K562 (cell line): Measurements from ENCODE around the gene OR51V1. TPM values are rescaled to one million over a fixed set of nuclear protein-coding genes. Genes with fewer than 3 reads are reported as not detected.

ENCODE experiments used
- FOXA1 ChIP-seq: fragments of 450-650 bp; IDR thresholded peaks from 2 replicates; pipeline ENCODE4 v1.6.1; 2016; ENCODE audit warnings: mild to moderate bottlenecking, borderline replicate concordance
- HEY1 ChIP-seq: fragments of 250-450 bp; sonication (Bioruptor Pico); IDR thresholded peaks from 2 replicates; pipeline ENCODE4 v1.5.0; 2020; ENCODE audit warnings: mild to moderate bottlenecking, moderate library complexity, borderline replicate concordance
- KLF13 ChIP-seq: fragments of 450-650 bp; IDR thresholded peaks from 2 replicates; pipeline ENCODE4 v1.6.1; 2016; ENCODE audit warnings: missing genetic modification characterization, low read depth, mild to moderate bottlenecking, missing compliant biosample characterization, moderate library complexity, borderline replicate concordance
- RFX5 ChIP-seq: IDR thresholded peaks from 2 replicates; pipeline ENCODE4 v1.6.1; 2011; ENCODE audit warnings: low read depth, mild to moderate bottlenecking, improper control_type of control experiment, low read length
- STAG1 ChIP-seq: sonication (generic); formaldehyde crosslinking; IDR thresholded peaks from 2 replicates; pipeline ENCODE4 v1.5.0; 2020; ENCODE audit warnings: missing genetic modification reagents, borderline replicate concordance
- UBTF ChIP-seq, 2 experiments: IDR thresholded peaks; 2 replicates each; pipeline ENCODE4 v1.6.1; 2012; ENCODE audit warnings: improper control_type of control experiment in 2 of 2, low read depth in 2 of 2, low read length in 2 of 2, borderline replicate concordance in 1 of 2
- ZNF140 ChIP-seq: fragments of 250-450 bp; sonication (Bioruptor Pico); IDR thresholded peaks from 2 replicates; pipeline ENCODE4 v1.8.0; 2021; ENCODE audit warnings: moderate library complexity, mild to moderate bottlenecking, inconsistent platforms
- ZNF277 ChIP-seq: fragments of 250-450 bp; sonication (Bioruptor Pico); IDR thresholded peaks from 2 replicates; pipeline ENCODE4 v1.8.0; 2022; ENCODE audit warnings: inconsistent platforms, mild to moderate bottlenecking, moderate library complexity, borderline replicate concordance
- ZNF512 ChIP-seq: IDR thresholded peaks from 2 replicates; pipeline ENCODE4 v1.6.1; 2016; ENCODE audit warnings: missing genetic modification characterization, missing compliant biosample characterization
- ZNF589 ChIP-seq: fragments of 200-800 bp; sonication (Bioruptor generic); IDR thresholded peaks from 2 replicates; pipeline ENCODE4 v1.6.1; 2016; ENCODE audit warnings: low read depth, missing genetic modification characterization, missing compliant biosample characterization
- polyA plus RNA-seq, 8 experiments: library from polyadenylated mRNA; depleted of rRNA in 4 of 8; stranded (reverse) in 5 of 8; unstranded in 3 of 8; fragments of >200 nt; fragmentation: Nextera tagmentation in 2 of 8; fragmentation: Illumina TruSeq in 1 of 8; extraction: Ambion mirVana in 2 of 8; extraction: Trizol in 1 of 8; gene quantifications; 2 replicates each; pipeline versions ENCODE4 v1.2.1 to v1.2.3, GENCODE V29; 2011 to 2014; ENCODE audit warnings: inconsistent platforms in 1 of 8, missing spikeins in 1 of 8
- total RNA-seq, 7 experiments: library from RNA; depleted of rRNA in 6 of 7; stranded (reverse); fragments of >200 nt in 6 of 7; fragmentation: Illumina TruSeq in 2 of 7; extraction: Trizol in 2 of 7; gene quantifications; 2 replicates each; pipeline versions ENCODE4 v1.2.1 to v1.2.3, GENCODE V29; 2011 to 2021; ENCODE audit warnings: low replicate concordance in 1 of 7
- TF ChIP-seq, protein P1 (sequence below): fragments of 200-600 bp; sonication (generic); IDR thresholded peaks from one replicate; pipeline ENCODE4 v1.6.1; 2012; ENCODE audit warnings: mild to moderate bottlenecking, low read depth, low read length, inconsistent platforms

OR51V1 gene
- total and polyA plus RNA-seq, 9 of the 15 experiments (the other 6 are each of a cell fraction or from before 2014, with no cell fraction given), result not detected

GRCh38 chr11:5159806-5160205 lies 40.7 kb downstream of the OR51V1 start (continued):
- no peak for TF ChIP-seq UBTF (IDR thresholded peaks at IDR 0.05; ENCODE audit: borderline replicate concordance in 1 of 2, low read depth in 2 of 2, low read length in 2 of 2)
- peak; percentile 70; the same call in 1 of the 2 replicates for TF ChIP-seq ZNF512 (tag)
- no peak for TF ChIP-seq STAG1 (CRISPR knock-in tag)
- TF ChIP-seq ZNF277, result no peak
- no peak for TF ChIP-seq HEY1 (CRISPR knock-in tag)
- no peak for TF ChIP-seq KLF13 (tag)
- TF ChIP-seq RFX5, result no peak
- TF ChIP-seq FOXA1, result no peak
- TF ChIP-seq, protein P1, sequence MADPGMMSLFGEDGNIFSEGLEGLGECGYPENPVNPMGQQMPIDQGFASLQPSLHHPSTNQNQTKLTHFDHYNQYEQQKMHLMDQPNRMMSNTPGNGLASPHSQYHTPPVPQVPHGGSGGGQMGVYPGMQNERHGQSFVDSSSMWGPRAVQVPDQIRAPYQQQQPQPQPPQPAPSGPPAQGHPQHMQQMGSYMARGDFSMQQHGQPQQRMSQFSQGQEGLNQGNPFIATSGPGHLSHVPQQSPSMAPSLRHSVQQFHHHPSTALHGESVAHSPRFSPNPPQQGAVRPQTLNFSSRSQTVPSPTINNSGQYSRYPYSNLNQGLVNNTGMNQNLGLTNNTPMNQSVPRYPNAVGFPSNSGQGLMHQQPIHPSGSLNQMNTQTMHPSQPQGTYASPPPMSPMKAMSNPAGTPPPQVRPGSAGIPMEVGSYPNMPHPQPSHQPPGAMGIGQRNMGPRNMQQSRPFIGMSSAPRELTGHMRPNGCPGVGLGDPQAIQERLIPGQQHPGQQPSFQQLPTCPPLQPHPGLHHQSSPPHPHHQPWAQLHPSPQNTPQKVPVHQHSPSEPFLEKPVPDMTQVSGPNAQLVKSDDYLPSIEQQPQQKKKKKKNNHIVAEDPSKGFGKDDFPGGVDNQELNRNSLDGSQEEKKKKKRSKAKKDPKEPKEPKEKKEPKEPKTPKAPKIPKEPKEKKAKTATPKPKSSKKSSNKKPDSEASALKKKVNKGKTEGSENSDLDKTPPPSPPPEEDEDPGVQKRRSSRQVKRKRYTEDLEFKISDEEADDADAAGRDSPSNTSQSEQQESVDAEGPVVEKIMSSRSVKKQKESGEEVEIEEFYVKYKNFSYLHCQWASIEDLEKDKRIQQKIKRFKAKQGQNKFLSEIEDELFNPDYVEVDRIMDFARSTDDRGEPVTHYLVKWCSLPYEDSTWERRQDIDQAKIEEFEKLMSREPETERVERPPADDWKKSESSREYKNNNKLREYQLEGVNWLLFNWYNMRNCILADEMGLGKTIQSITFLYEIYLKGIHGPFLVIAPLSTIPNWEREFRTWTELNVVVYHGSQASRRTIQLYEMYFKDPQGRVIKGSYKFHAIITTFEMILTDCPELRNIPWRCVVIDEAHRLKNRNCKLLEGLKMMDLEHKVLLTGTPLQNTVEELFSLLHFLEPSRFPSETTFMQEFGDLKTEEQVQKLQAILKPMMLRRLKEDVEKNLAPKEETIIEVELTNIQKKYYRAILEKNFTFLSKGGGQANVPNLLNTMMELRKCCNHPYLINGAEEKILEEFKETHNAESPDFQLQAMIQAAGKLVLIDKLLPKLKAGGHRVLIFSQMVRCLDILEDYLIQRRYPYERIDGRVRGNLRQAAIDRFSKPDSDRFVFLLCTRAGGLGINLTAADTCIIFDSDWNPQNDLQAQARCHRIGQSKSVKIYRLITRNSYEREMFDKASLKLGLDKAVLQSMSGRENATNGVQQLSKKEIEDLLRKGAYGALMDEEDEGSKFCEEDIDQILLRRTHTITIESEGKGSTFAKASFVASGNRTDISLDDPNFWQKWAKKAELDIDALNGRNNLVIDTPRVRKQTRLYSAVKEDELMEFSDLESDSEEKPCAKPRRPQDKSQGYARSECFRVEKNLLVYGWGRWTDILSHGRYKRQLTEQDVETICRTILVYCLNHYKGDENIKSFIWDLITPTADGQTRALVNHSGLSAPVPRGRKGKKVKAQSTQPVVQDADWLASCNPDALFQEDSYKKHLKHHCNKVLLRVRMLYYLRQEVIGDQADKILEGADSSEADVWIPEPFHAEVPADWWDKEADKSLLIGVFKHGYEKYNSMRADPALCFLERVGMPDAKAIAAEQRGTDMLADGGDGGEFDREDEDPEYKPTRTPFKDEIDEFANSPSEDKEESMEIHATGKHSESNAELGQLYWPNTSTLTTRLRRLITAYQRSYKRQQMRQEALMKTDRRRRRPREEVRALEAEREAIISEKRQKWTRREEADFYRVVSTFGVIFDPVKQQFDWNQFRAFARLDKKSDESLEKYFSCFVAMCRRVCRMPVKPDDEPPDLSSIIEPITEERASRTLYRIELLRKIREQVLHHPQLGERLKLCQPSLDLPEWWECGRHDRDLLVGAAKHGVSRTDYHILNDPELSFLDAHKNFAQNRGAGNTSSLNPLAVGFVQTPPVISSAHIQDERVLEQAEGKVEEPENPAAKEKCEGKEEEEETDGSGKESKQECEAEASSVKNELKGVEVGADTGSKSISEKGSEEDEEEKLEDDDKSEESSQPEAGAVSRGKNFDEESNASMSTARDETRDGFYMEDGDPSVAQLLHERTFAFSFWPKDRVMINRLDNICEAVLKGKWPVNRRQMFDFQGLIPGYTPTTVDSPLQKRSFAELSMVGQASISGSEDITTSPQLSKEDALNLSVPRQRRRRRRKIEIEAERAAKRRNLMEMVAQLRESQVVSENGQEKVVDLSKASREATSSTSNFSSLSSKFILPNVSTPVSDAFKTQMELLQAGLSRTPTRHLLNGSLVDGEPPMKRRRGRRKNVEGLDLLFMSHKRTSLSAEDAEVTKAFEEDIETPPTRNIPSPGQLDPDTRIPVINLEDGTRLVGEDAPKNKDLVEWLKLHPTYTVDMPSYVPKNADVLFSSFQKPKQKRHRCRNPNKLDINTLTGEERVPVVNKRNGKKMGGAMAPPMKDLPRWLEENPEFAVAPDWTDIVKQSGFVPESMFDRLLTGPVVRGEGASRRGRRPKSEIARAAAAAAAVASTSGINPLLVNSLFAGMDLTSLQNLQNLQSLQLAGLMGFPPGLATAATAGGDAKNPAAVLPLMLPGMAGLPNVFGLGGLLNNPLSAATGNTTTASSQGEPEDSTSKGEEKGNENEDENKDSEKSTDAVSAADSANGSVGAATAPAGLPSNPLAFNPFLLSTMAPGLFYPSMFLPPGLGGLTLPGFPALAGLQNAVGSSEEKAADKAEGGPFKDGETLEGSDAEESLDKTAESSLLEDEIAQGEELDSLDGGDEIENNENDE, result no peak
- TF ChIP-seq ZNF589 (CRISPR knock-in tag), result no peak
- no peak for TF ChIP-seq ZNF140
